ENCODE data around the gene TSHZ2.

TSHZ2 gene

DNA sequence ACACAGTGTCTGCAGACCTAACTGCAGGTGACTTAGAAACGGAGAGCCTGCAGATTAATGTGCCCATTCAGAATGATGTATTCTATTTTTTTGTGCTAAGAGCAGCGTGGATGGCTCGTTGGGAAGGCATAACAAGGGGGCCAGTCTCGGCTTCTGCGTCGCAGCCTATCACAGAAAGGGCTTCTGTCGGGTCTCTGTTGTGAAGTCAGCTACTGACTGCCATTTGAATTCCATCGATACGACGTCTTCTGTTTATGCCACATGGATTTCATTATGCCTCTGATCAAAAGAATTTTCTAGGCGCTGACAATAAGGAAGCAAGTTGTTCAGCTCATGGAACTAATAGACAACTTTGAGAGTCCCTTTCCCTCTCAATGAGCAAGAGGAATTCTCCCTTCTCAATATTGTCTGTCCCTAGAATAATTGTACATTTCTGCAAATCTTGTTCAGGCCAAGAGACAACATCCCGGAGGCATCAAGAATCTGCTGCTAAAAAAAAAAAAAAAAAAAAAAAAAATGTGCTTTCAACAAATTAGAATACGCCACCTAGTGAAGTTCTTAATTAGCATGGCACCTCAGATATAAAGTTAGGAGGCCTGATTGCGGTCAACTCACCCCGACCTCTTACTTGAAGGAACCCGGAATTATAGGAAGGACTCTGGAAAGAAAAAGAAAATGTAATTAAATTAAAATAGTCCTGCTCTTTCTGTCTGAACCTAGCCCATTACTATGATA lies 223.9 kb downstream of the TSHZ2 start:
- TF ChIP-seq, protein P1, sequence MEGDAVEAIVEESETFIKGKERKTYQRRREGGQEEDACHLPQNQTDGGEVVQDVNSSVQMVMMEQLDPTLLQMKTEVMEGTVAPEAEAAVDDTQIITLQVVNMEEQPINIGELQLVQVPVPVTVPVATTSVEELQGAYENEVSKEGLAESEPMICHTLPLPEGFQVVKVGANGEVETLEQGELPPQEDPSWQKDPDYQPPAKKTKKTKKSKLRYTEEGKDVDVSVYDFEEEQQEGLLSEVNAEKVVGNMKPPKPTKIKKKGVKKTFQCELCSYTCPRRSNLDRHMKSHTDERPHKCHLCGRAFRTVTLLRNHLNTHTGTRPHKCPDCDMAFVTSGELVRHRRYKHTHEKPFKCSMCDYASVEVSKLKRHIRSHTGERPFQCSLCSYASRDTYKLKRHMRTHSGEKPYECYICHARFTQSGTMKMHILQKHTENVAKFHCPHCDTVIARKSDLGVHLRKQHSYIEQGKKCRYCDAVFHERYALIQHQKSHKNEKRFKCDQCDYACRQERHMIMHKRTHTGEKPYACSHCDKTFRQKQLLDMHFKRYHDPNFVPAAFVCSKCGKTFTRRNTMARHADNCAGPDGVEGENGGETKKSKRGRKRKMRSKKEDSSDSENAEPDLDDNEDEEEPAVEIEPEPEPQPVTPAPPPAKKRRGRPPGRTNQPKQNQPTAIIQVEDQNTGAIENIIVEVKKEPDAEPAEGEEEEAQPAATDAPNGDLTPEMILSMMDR (IDR thresholded peaks at IDR 0.05; ENCODE audit: low read depth, low read length): no peak
- no peak for DNase-seq (ENCODE audit: extremely low read depth, low read depth)

DNA sequence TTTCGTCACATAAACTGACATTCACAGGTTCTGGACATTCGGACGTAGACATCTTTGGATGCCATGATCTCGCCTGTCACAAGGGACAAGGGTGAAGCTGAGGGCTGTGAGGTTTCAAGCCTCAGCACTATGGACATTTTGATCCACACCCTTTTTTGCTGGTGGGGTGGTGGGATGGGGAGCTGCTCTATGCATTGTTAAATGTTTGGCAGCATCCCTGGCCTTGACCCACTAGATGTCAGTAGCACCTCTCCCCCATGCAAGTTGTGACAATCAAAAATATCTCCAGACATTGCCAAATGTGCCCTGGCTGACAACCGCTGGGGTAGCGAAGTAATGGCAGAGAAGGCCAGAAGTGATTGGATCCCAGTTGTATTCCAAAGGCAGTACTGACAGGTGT lies 229.4 kb downstream of the TSHZ2 start:
- no peak for DNase-seq (ENCODE audit: extremely low read depth, low read depth)
- TF ChIP-seq, protein P1 (IDR thresholded peaks at IDR 0.05; ENCODE audit: low read depth, low read length): no peak

DNA sequence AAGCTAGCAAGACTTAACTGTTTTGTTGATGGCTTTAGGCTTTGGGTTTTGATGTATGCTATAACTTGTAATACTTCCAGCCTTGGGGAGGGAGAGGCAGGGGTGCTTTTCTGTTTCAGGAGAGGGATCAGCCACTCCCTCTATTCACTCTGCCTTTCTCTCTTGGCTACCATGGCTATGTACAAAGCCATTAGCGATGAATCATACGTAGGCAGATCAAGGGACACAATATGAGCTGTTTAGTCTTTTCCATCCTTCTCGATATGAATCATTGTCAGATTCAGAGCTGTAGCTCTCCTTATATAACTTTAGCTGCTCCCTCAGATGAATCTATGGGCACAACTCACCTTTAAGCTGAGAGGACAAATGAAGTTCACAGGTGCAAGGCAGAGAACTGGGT lies 230.6 kb downstream of the TSHZ2 start:
- TF ChIP-seq, protein P1 (IDR thresholded peaks at IDR 0.05; ENCODE audit: low read depth, low read length): no peak
- DNase-seq (ENCODE audit: extremely low read depth, low read depth): no peak

DNA sequence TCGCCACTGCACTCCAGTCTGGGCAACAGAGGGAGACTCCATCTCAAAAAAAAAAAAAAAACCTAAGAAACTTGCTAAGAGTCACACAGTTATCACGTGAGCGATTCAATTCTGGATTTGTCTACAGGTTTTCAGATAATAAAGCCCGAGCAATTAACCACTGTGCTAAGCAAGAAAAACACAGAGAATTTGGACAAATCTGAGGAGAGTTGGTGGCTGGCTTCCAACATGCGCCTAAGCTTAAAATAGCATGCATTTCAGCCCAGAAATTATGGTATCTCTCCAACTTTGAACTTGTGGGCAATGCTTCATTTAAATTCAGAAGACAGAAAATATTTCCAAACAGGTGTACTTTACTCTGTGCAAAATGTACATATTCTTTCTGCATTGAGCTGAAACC lies 232.9 kb downstream of the TSHZ2 start:
- DNase-seq (ENCODE audit: extremely low read depth, low read depth): no peak
- TF ChIP-seq, protein P1 (IDR thresholded peaks at IDR 0.05; ENCODE audit: low read depth, low read length): no peak

DNA sequence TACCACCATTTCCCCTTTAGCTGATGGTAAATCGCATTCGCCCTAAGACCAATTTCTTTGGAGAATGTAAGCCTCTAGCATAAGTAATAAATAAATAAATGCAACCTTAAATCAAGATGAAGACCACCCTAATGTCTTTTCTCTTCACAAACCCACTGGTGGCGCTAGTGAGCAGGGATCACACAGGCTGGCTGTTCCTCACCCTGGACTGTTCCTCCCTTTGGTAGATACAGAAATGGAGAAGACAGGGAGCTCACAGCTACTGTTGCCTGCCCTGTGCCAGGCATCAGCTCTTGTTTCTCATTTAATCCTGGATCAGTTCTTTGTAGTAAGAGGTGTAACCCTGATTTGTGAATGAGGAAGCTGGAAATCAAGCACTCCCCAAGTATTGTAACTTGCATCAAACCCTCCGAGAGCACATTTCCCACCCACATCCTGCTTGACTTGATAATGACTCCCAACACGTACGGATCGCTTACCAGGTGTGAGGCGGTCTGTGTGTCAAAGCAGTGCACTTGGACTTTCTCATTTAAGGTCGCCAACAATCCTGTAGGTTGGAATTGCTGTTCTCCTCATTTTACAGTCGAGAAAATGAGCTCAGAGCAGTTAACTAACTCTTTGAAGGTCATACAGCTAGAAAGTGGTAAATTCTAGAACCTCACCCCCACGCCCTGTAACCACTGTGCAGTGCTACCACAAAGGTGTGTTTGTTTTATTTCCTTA lies 236.1 kb downstream of the TSHZ2 start:
- TF ChIP-seq, protein P1 (IDR thresholded peaks at IDR 0.05; ENCODE audit: low read depth, low read length): no peak; the same call in 1 of the 2 replicates
- no peak for DNase-seq (ENCODE audit: extremely low read depth, low read depth)

DNA sequence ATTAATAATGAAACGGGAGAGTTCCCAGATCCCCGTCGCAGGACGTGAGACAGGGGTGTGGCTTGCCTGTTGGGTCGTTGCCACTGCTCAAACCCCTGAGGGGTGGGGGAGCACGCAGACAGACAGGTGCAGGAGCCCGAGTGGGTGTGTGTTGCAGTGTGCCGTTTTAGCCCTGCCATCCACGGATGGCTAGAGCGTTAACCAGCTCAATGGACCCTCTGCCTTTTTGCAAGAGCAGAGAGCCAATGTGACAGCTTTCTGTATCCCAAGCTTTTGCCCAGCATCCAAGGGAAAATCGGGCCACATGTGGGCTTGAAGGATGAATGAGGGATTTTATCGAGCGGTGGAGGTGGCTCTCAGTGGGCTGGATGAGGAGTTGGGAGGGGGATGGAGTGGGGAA lies 237.9 kb downstream of the TSHZ2 start:
- no peak for DNase-seq (ENCODE audit: extremely low read depth, low read depth)
- TF ChIP-seq, protein P1 (IDR thresholded peaks at IDR 0.05; ENCODE audit: low read depth, low read length): no peak

DNA sequence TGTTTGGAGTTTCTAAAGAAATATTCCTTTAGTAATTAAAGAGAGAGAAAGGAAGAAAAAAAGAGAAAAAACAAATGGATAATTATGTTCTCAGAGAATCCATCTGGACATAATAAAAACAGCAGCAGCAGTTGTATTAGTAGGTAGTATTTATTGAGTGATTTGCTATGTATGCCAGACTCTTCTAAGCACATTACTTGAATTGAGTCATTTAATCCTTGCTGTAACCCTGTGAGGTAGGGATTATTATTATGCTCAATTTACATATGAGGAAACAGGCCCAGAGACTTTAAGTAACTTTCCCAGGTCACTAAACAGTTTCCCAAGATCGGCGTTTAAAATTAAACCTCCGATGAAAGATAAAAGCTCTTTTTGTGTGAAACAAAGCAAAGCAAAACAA lies 238.8 kb downstream of the TSHZ2 start:
- TF ChIP-seq, protein P1 (IDR thresholded peaks at IDR 0.05; ENCODE audit: low read depth, low read length): no peak
- no peak for DNase-seq (ENCODE audit: extremely low read depth, low read depth)
